ENCODE measurements around the gene NR4A1. TPM values are rescaled to one million over a fixed set of nuclear protein-coding genes. Genes with fewer than 3 reads are reported as not detected.

The NR4A1 gene
- total RNA-seq = 2.2 and 4.3 TPM in 2 replicates

DNA sequence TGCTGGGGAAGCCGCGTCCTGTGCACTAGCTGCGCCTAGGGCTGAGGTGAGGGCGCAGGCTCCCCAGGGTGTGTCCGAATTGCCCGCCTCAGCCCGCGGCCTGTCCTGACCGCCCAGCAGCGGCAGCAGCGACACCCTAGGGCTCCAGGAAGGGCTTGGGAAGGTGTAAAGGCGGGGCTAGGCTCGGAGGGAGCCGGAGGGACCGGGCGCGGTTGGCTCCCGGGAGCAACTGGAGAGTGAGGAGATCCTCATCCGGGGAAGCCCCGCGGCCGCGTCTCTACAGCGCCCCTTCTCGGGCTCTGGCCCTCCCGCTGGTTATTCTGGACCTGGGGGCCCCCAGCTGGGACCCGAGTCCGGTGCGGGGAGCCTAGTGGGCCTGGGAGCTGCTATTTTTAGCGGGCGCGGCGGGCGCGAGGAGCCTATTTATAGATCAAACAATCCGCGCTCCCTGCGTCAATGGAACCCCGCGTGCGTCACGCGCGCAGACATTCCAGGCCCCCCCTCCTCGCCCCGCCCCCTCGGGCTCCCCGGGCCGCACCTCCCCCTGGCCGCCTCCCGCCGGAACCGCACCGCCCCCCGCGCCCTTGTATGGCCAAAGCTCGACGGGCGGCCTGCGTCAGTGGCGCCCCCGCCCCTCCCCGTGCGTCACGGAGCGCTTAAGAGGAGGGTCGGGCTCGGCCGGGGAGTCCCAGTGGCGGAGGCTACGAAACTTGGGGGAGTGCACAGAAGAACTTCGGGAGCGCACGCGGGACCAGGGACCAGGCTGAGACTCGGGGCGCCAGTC, at the start of gene NR4A1:
NR4A1 (plus strand) TSS at position 685 of the 784 bp plus-strand sequence. CDS start 2,887 bp downstream, outside the sequence.
- DNase-seq (ENCODE audit: low read depth) = no peak
- H3K4me3 ChIP-seq (ENCODE audit: low read depth, low read length) = peak within 1 kb of the TSS; percentile 59
- TF ChIP-seq, protein P1, sequence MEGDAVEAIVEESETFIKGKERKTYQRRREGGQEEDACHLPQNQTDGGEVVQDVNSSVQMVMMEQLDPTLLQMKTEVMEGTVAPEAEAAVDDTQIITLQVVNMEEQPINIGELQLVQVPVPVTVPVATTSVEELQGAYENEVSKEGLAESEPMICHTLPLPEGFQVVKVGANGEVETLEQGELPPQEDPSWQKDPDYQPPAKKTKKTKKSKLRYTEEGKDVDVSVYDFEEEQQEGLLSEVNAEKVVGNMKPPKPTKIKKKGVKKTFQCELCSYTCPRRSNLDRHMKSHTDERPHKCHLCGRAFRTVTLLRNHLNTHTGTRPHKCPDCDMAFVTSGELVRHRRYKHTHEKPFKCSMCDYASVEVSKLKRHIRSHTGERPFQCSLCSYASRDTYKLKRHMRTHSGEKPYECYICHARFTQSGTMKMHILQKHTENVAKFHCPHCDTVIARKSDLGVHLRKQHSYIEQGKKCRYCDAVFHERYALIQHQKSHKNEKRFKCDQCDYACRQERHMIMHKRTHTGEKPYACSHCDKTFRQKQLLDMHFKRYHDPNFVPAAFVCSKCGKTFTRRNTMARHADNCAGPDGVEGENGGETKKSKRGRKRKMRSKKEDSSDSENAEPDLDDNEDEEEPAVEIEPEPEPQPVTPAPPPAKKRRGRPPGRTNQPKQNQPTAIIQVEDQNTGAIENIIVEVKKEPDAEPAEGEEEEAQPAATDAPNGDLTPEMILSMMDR (conservative IDR thresholded peaks at IDR 0.05; ENCODE audit: low read depth, low read length) = peak; percentile 21

DNA sequence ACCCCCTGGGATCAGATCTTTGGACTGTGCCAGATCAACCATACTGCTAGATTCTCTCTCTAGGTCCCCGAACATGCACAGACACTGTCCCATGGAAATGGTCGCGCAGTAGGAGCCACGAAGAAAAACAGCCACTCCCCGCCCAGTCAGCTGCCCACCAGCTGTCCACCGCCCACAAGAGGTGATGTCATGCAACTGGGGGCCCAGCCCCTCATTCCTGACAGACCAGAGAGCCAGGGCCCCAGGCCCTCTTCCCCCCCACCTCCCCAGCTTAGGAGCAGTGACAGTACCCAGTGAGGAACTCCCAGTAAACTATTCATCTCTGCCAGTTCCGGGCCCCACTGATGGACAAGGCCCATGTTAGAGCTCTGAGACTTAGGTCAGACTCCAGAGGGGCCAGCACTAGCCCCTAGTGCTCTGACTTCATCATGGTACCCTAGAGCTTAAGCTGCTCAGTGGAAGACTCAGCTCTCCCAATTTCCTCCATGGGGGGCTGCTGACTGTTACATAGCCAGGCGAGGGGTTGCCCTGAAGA, 48.2 kb upstream of the NR4A1 start:
- H3K4me3 ChIP-seq (ENCODE audit: low read depth, low read length) = no peak overlapping the region
- TF ChIP-seq, protein P1 (conservative IDR thresholded peaks at IDR 0.05; ENCODE audit: low read depth, low read length) = no peak
- DNase-seq (ENCODE audit: low read depth) = no peak

DNA sequence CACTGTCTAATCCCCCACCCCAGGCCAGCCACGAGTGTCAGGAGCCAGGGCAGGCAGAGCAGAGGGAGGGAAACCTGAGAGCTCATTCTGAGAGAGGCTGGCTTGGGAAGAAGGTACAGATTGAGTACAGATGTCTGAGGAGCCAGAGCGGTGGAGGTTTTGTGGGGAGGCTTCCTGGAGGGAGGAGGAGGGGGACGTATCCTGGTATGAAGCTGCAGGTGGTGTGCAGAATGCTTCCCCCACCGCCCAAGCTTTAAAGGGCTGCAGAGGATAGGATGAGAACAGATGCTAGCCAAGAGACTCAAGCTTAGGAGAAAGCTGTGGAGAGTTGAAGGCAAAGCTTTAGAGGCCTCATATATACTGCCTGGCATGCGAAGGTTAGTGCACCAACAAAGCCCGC, 47.7 kb upstream of the NR4A1 start:
- no peak for DNase-seq (ENCODE audit: low read depth)
- TF ChIP-seq, protein P1 (conservative IDR thresholded peaks at IDR 0.05; ENCODE audit: low read depth, low read length) = no peak
- H3K4me3 ChIP-seq (ENCODE audit: low read depth, low read length) = no peak overlapping the region

DNA sequence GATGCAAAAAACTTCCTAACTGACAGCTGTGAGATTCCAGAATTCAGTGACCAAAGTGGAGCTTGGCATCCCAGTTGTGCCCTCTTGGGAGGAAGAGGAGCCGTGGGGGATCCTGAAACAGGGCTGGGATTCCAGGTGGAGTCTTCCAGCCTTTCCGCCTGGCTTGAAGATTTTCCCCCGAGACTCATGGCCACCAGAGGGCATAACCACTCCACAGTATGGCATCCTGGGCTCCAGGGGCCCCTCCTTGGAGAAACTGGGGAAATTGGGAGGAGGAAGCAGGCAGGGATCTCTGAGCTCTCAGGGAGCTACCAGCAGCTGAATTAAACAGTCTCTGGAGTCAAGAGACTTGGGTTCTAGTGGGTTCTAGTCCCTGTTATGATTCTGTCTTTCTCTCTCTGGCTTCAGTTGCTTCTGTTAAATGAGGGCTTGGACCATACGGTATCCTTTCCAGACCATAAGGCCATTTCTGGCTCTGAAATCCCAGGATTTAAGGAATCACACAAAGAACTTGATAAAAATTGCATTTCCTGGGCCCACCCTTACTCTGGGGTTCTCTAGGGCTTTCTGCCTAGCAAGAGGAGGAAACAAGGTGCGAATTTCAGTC, 47.1 kb upstream of the NR4A1 start:
- no peak for DNase-seq (ENCODE audit: low read depth)
- H3K4me3 ChIP-seq (ENCODE audit: low read depth, low read length) = no peak overlapping the region
- TF ChIP-seq, protein P1 (conservative IDR thresholded peaks at IDR 0.05; ENCODE audit: low read depth, low read length) = peak; percentile 81

DNA sequence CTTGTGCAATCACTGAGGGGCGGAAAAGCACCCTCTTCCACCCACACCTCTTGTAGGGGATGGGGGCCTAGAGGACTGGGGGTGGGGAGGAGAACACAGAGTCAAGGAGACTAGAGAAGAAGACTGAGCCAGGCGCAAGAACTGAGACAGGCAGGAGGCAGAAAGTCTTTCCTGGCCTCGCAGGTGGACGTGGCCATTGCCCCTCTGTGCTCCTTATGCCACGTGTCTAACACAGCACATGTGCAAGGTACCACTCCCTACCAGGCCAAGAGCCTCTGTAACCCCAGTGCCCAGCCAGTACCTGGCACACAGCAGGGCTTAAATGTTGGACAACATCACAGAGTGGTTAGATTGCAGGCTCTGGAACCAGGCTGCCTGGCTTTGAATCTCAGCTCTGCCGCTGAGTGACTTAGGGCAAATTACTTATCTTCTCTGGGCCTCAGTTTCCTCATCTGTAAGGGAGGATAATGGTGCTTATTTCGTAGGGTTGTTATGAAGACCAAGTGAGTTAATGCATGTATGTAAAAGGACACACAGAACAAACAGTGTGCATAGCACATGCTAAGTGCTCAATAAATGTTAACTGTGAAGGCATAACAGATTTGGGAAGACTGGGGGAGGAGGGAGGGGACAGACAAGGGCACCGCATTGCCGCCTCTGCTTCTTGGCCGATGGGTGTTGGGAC, 45.9 kb upstream of the NR4A1 start:
- TF ChIP-seq, protein P1 (conservative IDR thresholded peaks at IDR 0.05; ENCODE audit: low read depth, low read length) = no peak
- DNase-seq (ENCODE audit: low read depth) = no peak
- H3K4me3 ChIP-seq (ENCODE audit: low read depth, low read length) = no peak overlapping the region

DNA sequence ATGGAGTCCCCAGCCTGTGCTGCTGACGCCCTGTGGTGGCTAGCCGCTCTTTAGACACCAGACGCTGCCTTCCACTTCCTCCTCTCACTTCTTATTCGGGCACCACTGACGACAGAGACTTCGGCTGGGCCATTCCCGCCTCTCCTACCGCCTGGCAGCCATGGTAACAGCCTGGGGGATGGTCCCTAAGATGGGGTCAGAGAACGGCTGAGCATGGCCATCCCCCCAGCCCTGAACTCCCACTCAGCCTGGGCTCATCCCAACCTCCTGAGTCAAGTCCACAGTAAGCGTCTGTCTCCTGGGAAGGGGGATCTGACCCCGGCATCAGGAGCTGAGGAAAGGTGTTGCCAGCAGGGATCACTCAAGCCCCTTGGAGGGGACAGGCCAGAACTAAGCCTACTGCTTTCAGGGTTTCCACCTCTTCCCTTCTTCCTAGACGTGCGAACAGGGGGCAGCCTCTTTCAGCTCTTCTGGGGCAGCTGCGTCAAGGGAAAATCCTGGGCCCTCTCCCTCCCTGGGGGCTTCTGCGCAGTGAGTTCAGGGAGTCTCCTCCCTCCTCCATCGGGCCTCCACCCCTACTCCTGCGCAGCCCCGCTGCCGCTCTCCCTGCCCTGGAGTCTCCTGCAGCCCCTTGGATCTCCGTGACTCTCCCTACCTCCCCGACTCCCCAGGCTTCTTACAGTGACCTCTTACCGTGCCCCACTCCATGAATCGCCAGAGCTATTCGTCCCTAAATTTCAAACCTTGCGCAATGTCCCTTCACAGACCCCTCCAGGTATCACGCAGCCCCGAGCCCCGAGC, 45.1 kb upstream of the NR4A1 start:
- TF ChIP-seq, protein P1 (conservative IDR thresholded peaks at IDR 0.05; ENCODE audit: low read depth, low read length) = no peak
- H3K4me3 ChIP-seq (ENCODE audit: low read depth, low read length) = peak overlapping the region; percentile 55
- no peak for DNase-seq (ENCODE audit: low read depth)

Measured in epithelial cell of proximal tubule (primary cell).